ENCODE results near the gene LDLR. TPM values are rescaled to one million over a fixed set of nuclear protein-coding genes. Genes with fewer than 3 reads are reported as not detected.
"Not testable (repeated sequence)": the region's sequence is repeated elsewhere in the genome, so short reads cannot be mapped to it uniquely, and the experiment has no call there.

Gene LDLR
- total RNA-seq, 3 donors from 2014 or later: 83.9 to 147 (median 116) TPM

DNA sequence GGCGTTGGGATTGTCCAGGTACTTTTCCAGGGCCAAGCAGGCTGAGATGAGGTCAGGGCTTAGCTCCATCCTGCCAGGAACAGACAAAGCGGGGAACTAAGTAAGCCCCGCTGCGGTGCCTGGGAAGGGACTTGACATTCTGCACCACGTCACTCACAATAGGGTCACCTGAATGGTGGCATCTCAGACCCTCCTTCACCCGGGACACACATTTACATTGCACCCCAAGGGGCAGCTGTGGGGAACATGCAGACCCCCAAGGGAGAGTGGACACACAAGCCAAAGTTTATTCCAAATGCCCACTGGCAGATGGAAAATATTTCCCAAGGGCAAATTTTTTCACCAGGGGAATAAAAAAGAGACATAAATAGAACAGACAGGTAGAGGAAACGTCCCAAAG, 86.7 kb downstream of the LDLR start:
- no peaks in the 10 kb centered on the region for H3K36me3 ChIP-seq (ENCODE audit: low read depth)
- TF ChIP-seq, protein P1, sequence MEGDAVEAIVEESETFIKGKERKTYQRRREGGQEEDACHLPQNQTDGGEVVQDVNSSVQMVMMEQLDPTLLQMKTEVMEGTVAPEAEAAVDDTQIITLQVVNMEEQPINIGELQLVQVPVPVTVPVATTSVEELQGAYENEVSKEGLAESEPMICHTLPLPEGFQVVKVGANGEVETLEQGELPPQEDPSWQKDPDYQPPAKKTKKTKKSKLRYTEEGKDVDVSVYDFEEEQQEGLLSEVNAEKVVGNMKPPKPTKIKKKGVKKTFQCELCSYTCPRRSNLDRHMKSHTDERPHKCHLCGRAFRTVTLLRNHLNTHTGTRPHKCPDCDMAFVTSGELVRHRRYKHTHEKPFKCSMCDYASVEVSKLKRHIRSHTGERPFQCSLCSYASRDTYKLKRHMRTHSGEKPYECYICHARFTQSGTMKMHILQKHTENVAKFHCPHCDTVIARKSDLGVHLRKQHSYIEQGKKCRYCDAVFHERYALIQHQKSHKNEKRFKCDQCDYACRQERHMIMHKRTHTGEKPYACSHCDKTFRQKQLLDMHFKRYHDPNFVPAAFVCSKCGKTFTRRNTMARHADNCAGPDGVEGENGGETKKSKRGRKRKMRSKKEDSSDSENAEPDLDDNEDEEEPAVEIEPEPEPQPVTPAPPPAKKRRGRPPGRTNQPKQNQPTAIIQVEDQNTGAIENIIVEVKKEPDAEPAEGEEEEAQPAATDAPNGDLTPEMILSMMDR (IDR thresholded peaks at IDR 0.05): no peak
- no peak for ATAC-seq
- H3K4me3 ChIP-seq: no peak overlapping the region
- intact Hi-C loops (cut with DNase I, micrococcal nuclease): no loop called here
- no peaks in the 10 kb centered on the region for H3K9me3 ChIP-seq
- no peak for DNase-seq
- peaks cover 10% of the 10 kb centered on the region for H3K4me1 ChIP-seq (ENCODE audit: low read depth)

DNA sequence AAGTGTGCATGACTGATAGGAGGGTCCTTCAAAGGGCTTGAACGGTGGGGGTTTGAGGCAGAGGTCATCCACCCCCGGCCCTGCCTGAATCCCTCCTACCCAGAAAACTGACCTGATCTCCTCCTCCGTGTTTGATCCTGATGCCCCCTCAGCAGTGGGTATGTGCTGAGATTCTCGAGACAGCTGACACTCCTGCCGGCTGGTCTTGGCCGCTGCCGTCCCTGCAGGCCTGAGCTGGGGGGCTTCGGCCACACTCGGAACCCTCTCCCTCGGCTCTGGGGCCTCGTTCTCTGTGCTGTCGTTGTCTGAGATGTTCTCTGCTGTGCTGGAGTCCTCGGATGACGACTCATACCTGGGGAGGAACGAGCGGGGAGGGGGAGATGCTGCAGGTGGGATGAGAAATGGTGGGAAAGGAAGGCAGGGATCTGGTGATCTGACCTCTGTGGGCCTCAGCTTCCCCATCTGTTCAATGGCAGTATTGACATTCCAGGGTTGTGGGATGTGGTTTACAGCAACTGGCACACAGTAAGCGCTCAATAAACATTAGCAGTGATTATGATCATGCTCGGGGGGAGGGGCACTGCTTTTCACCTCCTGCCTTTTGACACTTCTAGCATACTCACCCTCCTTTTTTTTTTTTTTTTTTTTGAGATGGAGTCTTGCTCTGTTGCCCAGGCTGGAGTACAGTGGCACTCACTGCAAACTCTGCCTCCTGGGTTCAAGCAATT, 87.4 kb downstream of the LDLR start:
- H3K4me1 ChIP-seq (ENCODE audit: low read depth): peaks cover 10% of the 10 kb centered on the region
- no peaks in the 10 kb centered on the region for H3K9me3 ChIP-seq
- DNase-seq (no peak), ATAC-seq (no peak)
- no peaks in the 10 kb centered on the region for H3K36me3 ChIP-seq (ENCODE audit: low read depth)
- H3K4me3 ChIP-seq: no peak overlapping the region
- intact Hi-C loops (cut with DNase I, micrococcal nuclease): no loop called here
- TF ChIP-seq, protein P1 (IDR thresholded peaks at IDR 0.05): no peak

DNA sequence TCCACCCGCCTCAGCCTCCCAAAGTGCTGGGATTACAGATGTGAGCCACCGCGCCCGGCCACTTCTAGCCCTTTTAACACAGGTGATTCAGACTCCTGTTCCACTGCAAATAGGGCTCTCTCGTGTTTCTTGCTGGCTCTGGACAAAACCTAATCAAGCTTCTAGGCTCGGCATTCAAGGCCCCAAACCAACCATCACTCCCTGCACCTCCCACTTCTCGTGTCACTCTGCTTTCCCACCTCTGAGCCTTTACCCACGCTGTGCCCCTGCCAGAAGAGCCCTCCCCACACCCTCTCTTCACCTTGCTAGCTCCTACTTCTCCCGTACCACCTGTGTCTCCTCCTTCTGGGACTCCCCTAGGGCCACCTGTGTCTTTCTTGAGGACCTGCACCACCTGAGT, 88.3 kb downstream of the LDLR start:
- H3K9me3 ChIP-seq: no peaks in the 10 kb centered on the region
- intact Hi-C loops (cut with DNase I, micrococcal nuclease): no loop called here
- ATAC-seq (no peak), DNase-seq (no peak)
- TF ChIP-seq, protein P1 (IDR thresholded peaks at IDR 0.05): no peak
- no peaks in the 10 kb centered on the region for H3K36me3 ChIP-seq (ENCODE audit: low read depth)
- peaks cover 10% of the 10 kb centered on the region for H3K4me1 ChIP-seq (ENCODE audit: low read depth)
- H3K4me3 ChIP-seq: no peak overlapping the region

DNA sequence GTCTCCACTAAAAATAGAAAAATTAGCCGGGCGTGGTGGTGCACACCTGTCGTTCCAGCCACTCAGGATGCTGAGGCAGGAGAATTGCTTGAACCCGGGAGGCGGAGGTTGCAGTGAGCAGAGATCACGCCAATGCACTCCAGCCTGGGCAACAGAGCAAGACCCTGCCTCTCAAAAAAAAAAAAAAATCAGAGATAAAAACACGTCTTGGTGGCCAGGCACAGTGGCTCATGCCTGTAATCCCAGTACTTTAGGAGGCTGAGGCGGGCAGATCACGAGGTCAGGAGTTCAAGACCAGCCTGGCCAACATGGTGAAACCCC, 89.8 kb downstream of the LDLR start:
- H3K4me3 ChIP-seq; DNase-seq; ATAC-seq; H3K9me3 ChIP-seq; intact Hi-C loops (cut with DNase I, micrococcal nuclease); H3K36me3 ChIP-seq (ENCODE audit: low read depth): not testable (repeated sequence)
- H3K4me1 ChIP-seq (ENCODE audit: low read depth): peaks cover 10% of the 10 kb centered on the region

- no peaks in the 10 kb centered on the region for H3K9me3 ChIP-seq
- intact Hi-C loops (cut with DNase I, micrococcal nuclease): no loop called here
- TF ChIP-seq, protein P1 (IDR thresholded peaks at IDR 0.05): no peak
- ATAC-seq (peak; percentile 71), DNase-seq (no peak)
- H3K36me3 ChIP-seq (ENCODE audit: low read depth): no peaks in the 10 kb centered on the region
- peaks cover 10% of the 10 kb centered on the region for H3K4me1 ChIP-seq (ENCODE audit: low read depth)
- no peak overlapping the region for H3K4me3 ChIP-seq
Measured at GRCh38 chr19:11179716-11180297, 90.5 kb downstream of the LDLR start.

DNA sequence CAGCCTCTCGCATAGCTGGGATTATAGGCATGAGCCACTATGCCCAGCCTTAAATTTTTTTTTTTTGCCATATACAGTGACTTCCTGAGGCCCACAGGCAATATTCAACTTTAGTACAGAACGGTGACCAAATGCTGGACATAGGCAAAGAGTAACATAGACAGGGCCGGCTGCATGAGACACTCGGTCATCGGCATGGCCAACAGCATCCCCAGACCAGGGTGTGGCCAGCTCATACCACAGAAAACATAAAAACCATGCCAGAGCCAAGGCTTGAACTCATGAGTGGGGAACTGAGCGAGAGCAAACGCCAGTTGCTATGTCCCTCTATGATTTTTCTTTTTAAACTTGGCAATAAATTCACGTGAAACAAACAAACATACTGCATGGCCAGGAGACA, 91.1 kb downstream of the LDLR start:
- H3K9me3 ChIP-seq: no peaks in the 10 kb centered on the region
- TF ChIP-seq, protein P1 (IDR thresholded peaks at IDR 0.05): no peak
- intact Hi-C loops (cut with DNase I, micrococcal nuclease): no loop called here
- DNase-seq (no peak), ATAC-seq (peak; percentile 19)
- H3K4me3 ChIP-seq: no peak overlapping the region
- no peaks in the 10 kb centered on the region for H3K36me3 ChIP-seq (ENCODE audit: low read depth)
- H3K4me1 ChIP-seq (ENCODE audit: low read depth): peaks cover 10% of the 10 kb centered on the region

DNA sequence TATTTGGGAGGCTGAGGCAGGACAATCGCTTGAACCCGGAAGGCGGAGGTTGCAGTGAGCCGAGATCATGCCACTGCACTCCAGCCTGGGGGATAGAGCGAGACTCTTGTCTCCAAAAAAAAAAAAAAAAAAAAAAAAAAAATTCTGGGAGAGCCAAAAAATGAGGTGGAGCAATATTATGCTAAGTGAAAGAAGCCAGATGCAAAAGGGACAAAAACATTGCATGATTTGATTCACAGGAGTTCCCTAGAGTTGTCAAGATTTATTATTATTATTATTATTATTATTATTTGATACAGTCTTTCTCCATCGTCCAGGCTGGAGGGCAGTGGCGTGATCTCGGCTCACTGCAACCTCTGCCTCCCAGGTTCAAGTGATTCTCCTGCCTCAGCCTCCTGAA, 91.7 kb downstream of the LDLR start:
- DNase-seq; intact Hi-C loops (cut with DNase I, micrococcal nuclease); H3K9me3 ChIP-seq; H3K4me3 ChIP-seq; H3K36me3 ChIP-seq (ENCODE audit: low read depth); ATAC-seq: not testable (repeated sequence)
- peaks cover 10% of the 10 kb centered on the region for H3K4me1 ChIP-seq (ENCODE audit: low read depth)
